KMS-11 (cell line): ENCODE measurements around the gene MT2A.
A peak's percentile ranks its signal among the peaks of the same experiment; 100 is the strongest.

Source experiments
- H2AFZ ChIP-seq: fragments of 200-600 bp; sonication (generic); 2 replicates; pipeline ENCODE4 v1.6.1; 2016; ENCODE audit warnings: antibody characterized with exemption, mixed run types, low read depth
- H3K27ac ChIP-seq: fragments of 200-600 bp; sonication (generic); 2 replicates; pipeline ENCODE4 v1.6.1; 2016; ENCODE audit warnings: mild to moderate bottlenecking, mixed run types
- H3K27me3 ChIP-seq: fragments of 200-600 bp; sonication (generic); 2 replicates; pipeline ENCODE4 v1.6.1; 2017; ENCODE audit warnings: mild to moderate bottlenecking, low read depth, mixed run types, moderate library complexity; ENCODE audit not compliant: insufficient read depth
- H3K36me3 ChIP-seq: fragments of 200-600 bp; sonication (generic); 2 replicates; pipeline ENCODE4 v1.6.1; 2017; ENCODE audit warnings: mild to moderate bottlenecking, mixed run types; ENCODE audit not compliant: insufficient read depth
- H3K4me1 ChIP-seq: fragments of 200-600 bp; sonication (generic); 2 replicates; pipeline ENCODE4 v1.6.1; 2016; ENCODE audit warnings: mild to moderate bottlenecking, low read depth, mixed run types; ENCODE audit not compliant: poor library complexity, severe bottlenecking
- H3K4me2 ChIP-seq: fragments of 200-600 bp; sonication (generic); 2 replicates; pipeline ENCODE4 v1.7.0; 2016; ENCODE audit warnings: mild to moderate bottlenecking, mixed run types
- H3K4me3 ChIP-seq: fragments of 200-600 bp; sonication (generic); IDR thresholded peaks from 2 replicates; pipeline ENCODE4 v1.6.1; 2017; ENCODE audit warnings: low read depth, low read length, mixed read lengths; ENCODE audit not compliant: insufficient read depth
- H3K79me2 ChIP-seq: fragments of 200-600 bp; sonication (generic); 2 replicates; pipeline ENCODE4 v1.6.1; 2016; ENCODE audit warnings: low read depth, mixed run types; ENCODE audit not compliant: insufficient read depth
- H3K9ac ChIP-seq: fragments of 200-600 bp; sonication (generic); 2 replicates; pipeline ENCODE4 v1.6.1; 2016; ENCODE audit warnings: mild to moderate bottlenecking, mixed run types
- H4K20me1 ChIP-seq: fragments of 200-600 bp; sonication (generic); 2 replicates; pipeline ENCODE4 v1.6.1; 2016; ENCODE audit warnings: mild to moderate bottlenecking, mixed run types; ENCODE audit not compliant: insufficient read depth
- CTCF ChIP-seq: fragments of 200-600 bp; sonication (generic); conservative IDR thresholded peaks from 2 replicates; pipeline ENCODE4 v1.6.1; 2017; ENCODE audit warnings: low read depth, mild to moderate bottlenecking, antibody characterized with exemption, low read length, moderate library complexity, mixed read lengths

MT2A gene

GRCh38 chr16:56608876-56609462, 585 bp downstream of the MT2A start:
- no peak overlapping the region for H3K9ac ChIP-seq
- H3K36me3 ChIP-seq: no peaks in the 10 kb centered on the region
- no peaks in the 10 kb centered on the region for H3K79me2 ChIP-seq
- no peak overlapping the region for H3K27ac ChIP-seq
- peak overlapping the region; percentile 93 for H3K4me2 ChIP-seq
- no peaks in the 10 kb centered on the region for H4K20me1 ChIP-seq
- no peak overlapping the region for H3K4me3 ChIP-seq
- H2AFZ ChIP-seq: peak overlapping the region; percentile 79
- H3K4me1 ChIP-seq: peaks cover 16% of the 10 kb centered on the region
- H3K27me3 ChIP-seq: peaks cover 10% of the 10 kb centered on the region; the same call in 1 of the 2 replicates
- TF ChIP-seq CTCF: no peak

GRCh38 chr16:56609463-56609921, 1.1 kb downstream of the MT2A start:
- Histone ChIP-seq H3K79me2 (no peaks in the 10 kb centered on the region), H3K27ac (no peak overlapping the region), H2AFZ (peak overlapping the region; percentile 79; the same call in 1 of the 2 replicates), H4K20me1 (no peaks in the 10 kb centered on the region), H3K4me2 (peak overlapping the region; percentile 93), H3K36me3 (no peaks in the 10 kb centered on the region), H3K4me1 (peaks cover 16% of the 10 kb centered on the region), H3K4me3 (no peak overlapping the region), H3K9ac (no peak overlapping the region), H3K27me3 (peaks cover 10% of the 10 kb centered on the region; the same call in 1 of the 2 replicates)
- no peak for TF ChIP-seq CTCF

- Histone ChIP-seq H3K9ac (no peak overlapping the region), H3K27me3 (peaks cover 10% of the 10 kb centered on the region; the same call in 1 of the 2 replicates), H3K4me3 (no peak overlapping the region), H3K4me1 (peaks cover 16% of the 10 kb centered on the region), H3K27ac (no peak overlapping the region), H3K79me2 (no peaks in the 10 kb centered on the region), H3K4me2 (peak overlapping the region; percentile 93), H3K36me3 (no peaks in the 10 kb centered on the region), H2AFZ (no peak overlapping the region), H4K20me1 (no peaks in the 10 kb centered on the region)
- no peak for TF ChIP-seq CTCF
These were observed 1.7 kb downstream of the MT2A start for GRCh38 chr16:56610017-56610608.

GRCh38 chr16:56610609-56611111, 2.3 kb downstream of the MT2A start:
- Histone ChIP-seq H4K20me1 (no peaks in the 10 kb centered on the region), H3K79me2 (no peaks in the 10 kb centered on the region), H2AFZ (no peak overlapping the region), H3K4me1 (peaks cover 16% of the 10 kb centered on the region), H3K9ac (no peak overlapping the region), H3K27me3 (peaks cover 10% of the 10 kb centered on the region; the same call in 1 of the 2 replicates), H3K36me3 (no peaks in the 10 kb centered on the region), H3K27ac (no peak overlapping the region), H3K4me3 (no peak overlapping the region), H3K4me2 (no peak overlapping the region; the same call in 1 of the 2 replicates)
- TF ChIP-seq CTCF: no peak
